Testis (tissue), 2 donors: ENCODE measurements around the gene MCCD1.

ENCODE experiments used
- CTCF ChIP-seq, 3 experiments: fragments of 450-650 bp in 2 of 3; fragments of 200-600 bp in 1 of 3; sonication (generic) in 1 of 3; IDR thresholded peaks; one replicate each; pipeline ENCODE4 v1.5.1; 2016 to 2019; ENCODE audit warnings: antibody characterized with exemption in 3 of 3, mild to moderate bottlenecking in 2 of 3, moderate library complexity in 1 of 3
- POLR2A ChIP-seq: fragments of 450-650 bp; IDR thresholded peaks from one replicate; pipeline ENCODE4 v1.6.1; 2017; ENCODE audit warnings: antibody characterized with exemption, mild to moderate bottlenecking, moderate library complexity

GRCh38 chr6:31513456-31514165, 15.2 kb upstream of the MCCD1 start:
- no peak for TF ChIP-seq POLR2A
- TF ChIP-seq CTCF (IDR thresholded peaks at IDR 0.05): no peak
